SK-N-SH treated with all-trans-retinoic acid at 6 μM for 48 hours (cell line): ENCODE measurements around the gene WAC.

ENCODE experiments used
- ATAC-seq: fragments of 200-7000 bp; cut with Tn5 transposase; 3 replicates; pipeline ENCODE4 v1.9.1; 2020; ENCODE audit warnings: mild to moderate bottlenecking, moderate library complexity
- ARNTL ChIP-seq: fragments of 450-650 bp; formaldehyde crosslinking; IDR thresholded peaks from 2 replicates; pipeline ENCODE4 v1.5.0; 2020; ENCODE audit warnings: low read depth, mild to moderate bottlenecking, moderate library complexity, borderline replicate concordance
- BACH2 ChIP-seq: fragments of 250-450 bp; sonication (Bioruptor Pico); IDR thresholded peaks from 2 replicates; pipeline ENCODE4 v1.9.0; 2021; ENCODE audit warnings: mild to moderate bottlenecking, borderline replicate concordance
- ESRRG ChIP-seq: fragments of 250-450 bp; sonication (Bioruptor Pico); IDR thresholded peaks from 2 replicates; pipeline ENCODE4 v1.6.1; 2021; ENCODE audit warnings: mild to moderate bottlenecking
- GLIS3 ChIP-seq: fragments of 250-450 bp; sonication (Bioruptor Pico); IDR thresholded peaks from 2 replicates; pipeline ENCODE4 v1.5.0; 2020; ENCODE audit warnings: mild to moderate bottlenecking, moderate library complexity
- ISL1 ChIP-seq: fragments of 250-450 bp; sonication (Bioruptor Pico); IDR thresholded peaks from 2 replicates; pipeline ENCODE4 v2.1.2; 2022; ENCODE audit warnings: mild to moderate bottlenecking, moderate library complexity
- OSR1 ChIP-seq: fragments of 250-450 bp; sonication (Bioruptor Pico); IDR thresholded peaks from 2 replicates; pipeline ENCODE4 v1.8.0; 2022; ENCODE audit warnings: moderate library complexity, mild to moderate bottlenecking, inconsistent platforms
- PPARA ChIP-seq: fragments of 250-450 bp; sonication (Bioruptor Pico); IDR thresholded peaks from 2 replicates; pipeline ENCODE4 v1.5.0; 2020; ENCODE audit warnings: mild to moderate bottlenecking, borderline replicate concordance
- RARB ChIP-seq: fragments of 250-450 bp; sonication (Bioruptor Pico); IDR thresholded peaks from 2 replicates; pipeline ENCODE4 v1.8.0; 2021; ENCODE audit warnings: mild to moderate bottlenecking, moderate library complexity
- SNAI2 ChIP-seq: fragments of 250-450 bp; sonication (Bioruptor Pico); IDR thresholded peaks from 2 replicates; pipeline ENCODE4 v1.5.0; 2020; ENCODE audit warnings: mild to moderate bottlenecking, moderate library complexity
- TOX ChIP-seq: fragments of 250-450 bp; sonication (Bioruptor Pico); IDR thresholded peaks from 2 replicates; pipeline ENCODE4 v1.8.0; 2021; ENCODE audit warnings: mild to moderate bottlenecking, moderate library complexity, borderline replicate concordance
- ZFP3 ChIP-seq: fragments of 250-450 bp; sonication (Bioruptor Pico); IDR thresholded peaks from 2 replicates; pipeline ENCODE4 v1.5.0; 2020; ENCODE audit warnings: mild to moderate bottlenecking, moderate library complexity
- ZFP30 ChIP-seq: fragments of 450-650 bp; formaldehyde crosslinking; IDR thresholded peaks from 2 replicates; pipeline ENCODE4 v1.5.0; 2022; ENCODE audit warnings: mild to moderate bottlenecking, moderate library complexity
- ZNF70 ChIP-seq: fragments of 450-650 bp; formaldehyde crosslinking; IDR thresholded peaks from 2 replicates; pipeline ENCODE4 v1.5.0; 2020; ENCODE audit warnings: mild to moderate bottlenecking, moderate library complexity
- ZNF8 ChIP-seq: fragments of 450-650 bp; formaldehyde crosslinking; IDR thresholded peaks from 2 replicates; pipeline ENCODE4 v1.5.0; 2020; ENCODE audit warnings: mild to moderate bottlenecking, moderate library complexity
- TF ChIP-seq, protein P1 (sequence below): fragments of 250-450 bp; sonication (Bioruptor Pico); IDR thresholded peaks from 2 replicates; pipeline ENCODE4 v1.5.0; 2020; ENCODE audit warnings: mild to moderate bottlenecking, moderate library complexity
- TF ChIP-seq, protein P2 (sequence below): fragments of 250-450 bp; sonication (Bioruptor Pico); IDR thresholded peaks from 2 replicates; pipeline ENCODE4 v1.5.1; 2020; ENCODE audit warnings: low read depth, mild to moderate bottlenecking, moderate library complexity
- TF ChIP-seq, protein P3 (sequence below): fragments of 250-450 bp; sonication (Bioruptor Pico); IDR thresholded peaks from 2 replicates; pipeline ENCODE4 v1.8.0; 2020; ENCODE audit warnings: mild to moderate bottlenecking, moderate library complexity, borderline replicate concordance

Gene WAC

DNA sequence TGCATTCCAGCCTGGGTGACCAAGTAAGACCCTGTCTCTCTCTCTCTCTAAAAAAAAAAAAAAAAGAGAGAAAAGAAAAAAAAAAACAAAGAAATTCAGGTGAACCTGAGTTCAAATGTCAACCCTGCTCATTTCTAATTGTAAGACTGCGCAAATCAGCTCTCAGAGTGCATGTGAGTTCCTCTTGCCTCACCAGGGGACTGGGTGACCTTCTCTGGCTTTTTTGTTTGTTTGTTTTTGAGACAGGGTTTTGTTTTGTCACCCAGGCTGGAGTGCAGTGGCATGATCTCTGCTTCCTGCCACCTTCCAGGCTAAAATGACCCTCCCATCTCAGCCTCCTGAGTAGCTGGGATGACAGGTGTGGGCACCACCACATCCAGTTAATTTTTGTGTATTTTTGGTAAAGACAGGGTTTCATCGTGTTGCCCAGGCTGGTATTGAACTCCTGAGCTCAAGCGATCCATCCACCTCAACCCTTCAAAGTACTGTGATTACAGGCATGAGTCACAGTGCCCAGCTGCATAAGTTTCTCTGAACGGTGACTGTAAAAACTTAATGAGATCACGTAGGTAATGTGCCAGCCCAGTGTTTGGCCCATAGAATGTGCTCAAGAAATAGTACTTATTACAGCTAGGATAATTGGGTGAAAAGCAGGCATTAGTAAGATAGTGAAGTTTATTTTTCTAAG, 99.1 kb downstream of the WAC start (continued):
- TF ChIP-seq, protein P1, sequence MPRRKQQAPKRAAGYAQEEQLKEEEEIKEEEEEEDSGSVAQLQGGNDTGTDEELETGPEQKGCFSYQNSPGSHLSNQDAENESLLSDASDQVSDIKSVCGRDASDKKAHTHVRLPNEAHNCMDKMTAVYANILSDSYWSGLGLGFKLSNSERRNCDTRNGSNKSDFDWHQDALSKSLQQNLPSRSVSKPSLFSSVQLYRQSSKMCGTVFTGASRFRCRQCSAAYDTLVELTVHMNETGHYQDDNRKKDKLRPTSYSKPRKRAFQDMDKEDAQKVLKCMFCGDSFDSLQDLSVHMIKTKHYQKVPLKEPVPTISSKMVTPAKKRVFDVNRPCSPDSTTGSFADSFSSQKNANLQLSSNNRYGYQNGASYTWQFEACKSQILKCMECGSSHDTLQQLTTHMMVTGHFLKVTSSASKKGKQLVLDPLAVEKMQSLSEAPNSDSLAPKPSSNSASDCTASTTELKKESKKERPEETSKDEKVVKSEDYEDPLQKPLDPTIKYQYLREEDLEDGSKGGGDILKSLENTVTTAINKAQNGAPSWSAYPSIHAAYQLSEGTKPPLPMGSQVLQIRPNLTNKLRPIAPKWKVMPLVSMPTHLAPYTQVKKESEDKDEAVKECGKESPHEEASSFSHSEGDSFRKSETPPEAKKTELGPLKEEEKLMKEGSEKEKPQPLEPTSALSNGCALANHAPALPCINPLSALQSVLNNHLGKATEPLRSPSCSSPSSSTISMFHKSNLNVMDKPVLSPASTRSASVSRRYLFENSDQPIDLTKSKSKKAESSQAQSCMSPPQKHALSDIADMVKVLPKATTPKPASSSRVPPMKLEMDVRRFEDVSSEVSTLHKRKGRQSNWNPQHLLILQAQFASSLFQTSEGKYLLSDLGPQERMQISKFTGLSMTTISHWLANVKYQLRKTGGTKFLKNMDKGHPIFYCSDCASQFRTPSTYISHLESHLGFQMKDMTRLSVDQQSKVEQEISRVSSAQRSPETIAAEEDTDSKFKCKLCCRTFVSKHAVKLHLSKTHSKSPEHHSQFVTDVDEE: no peak
- no peak for TF ChIP-seq PPARA (CRISPR knock-in tag)
- TF ChIP-seq TOX (CRISPR knock-in tag): no peak
- TF ChIP-seq ZNF70 (CRISPR knock-in tag): no peak
- TF ChIP-seq ZFP3 (CRISPR knock-in tag): no peak
- TF ChIP-seq BACH2: no peak
- no peak for TF ChIP-seq RARB (CRISPR knock-in tag)
- no peak for TF ChIP-seq ZFP30 (CRISPR knock-in tag)
- no peak for TF ChIP-seq GLIS3 (CRISPR knock-in tag)

DNA sequence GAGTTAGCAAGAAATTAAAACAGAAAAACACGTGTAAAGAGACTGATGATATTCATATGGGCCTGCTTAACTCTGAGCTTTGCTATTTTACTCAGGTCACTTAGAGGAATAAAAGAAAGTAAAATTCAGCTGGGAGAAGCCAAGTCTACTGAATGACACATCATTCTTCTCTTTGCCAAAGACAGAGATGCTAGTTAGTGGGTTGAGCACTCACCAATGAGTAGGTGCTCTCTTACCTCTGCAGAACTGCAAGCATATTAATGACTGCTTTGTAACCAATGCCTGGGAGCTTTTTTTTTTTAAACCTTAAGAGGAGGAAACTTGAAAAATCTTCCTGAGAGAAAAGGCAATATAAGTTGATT, 99.6 kb downstream of the WAC start:
- TF ChIP-seq ISL1 (no peak), BACH2 (no peak), RARB (CRISPR knock-in tag) (no peak), ESRRG (CRISPR knock-in tag) (no peak)
- TF ChIP-seq, protein P2, sequence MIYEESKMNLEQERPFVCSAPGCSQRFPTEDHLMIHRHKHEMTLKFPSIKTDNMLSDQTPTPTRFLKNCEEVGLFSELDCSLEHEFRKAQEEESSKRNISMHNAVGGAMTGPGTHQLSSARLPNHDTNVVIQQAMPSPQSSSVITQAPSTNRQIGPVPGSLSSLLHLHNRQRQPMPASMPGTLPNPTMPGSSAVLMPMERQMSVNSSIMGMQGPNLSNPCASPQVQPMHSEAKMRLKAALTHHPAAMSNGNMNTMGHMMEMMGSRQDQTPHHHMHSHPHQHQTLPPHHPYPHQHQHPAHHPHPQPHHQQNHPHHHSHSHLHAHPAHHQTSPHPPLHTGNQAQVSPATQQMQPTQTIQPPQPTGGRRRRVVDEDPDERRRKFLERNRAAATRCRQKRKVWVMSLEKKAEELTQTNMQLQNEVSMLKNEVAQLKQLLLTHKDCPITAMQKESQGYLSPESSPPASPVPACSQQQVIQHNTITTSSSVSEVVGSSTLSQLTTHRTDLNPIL (CRISPR knock-in tag): no peak
- TF ChIP-seq, protein P3, sequence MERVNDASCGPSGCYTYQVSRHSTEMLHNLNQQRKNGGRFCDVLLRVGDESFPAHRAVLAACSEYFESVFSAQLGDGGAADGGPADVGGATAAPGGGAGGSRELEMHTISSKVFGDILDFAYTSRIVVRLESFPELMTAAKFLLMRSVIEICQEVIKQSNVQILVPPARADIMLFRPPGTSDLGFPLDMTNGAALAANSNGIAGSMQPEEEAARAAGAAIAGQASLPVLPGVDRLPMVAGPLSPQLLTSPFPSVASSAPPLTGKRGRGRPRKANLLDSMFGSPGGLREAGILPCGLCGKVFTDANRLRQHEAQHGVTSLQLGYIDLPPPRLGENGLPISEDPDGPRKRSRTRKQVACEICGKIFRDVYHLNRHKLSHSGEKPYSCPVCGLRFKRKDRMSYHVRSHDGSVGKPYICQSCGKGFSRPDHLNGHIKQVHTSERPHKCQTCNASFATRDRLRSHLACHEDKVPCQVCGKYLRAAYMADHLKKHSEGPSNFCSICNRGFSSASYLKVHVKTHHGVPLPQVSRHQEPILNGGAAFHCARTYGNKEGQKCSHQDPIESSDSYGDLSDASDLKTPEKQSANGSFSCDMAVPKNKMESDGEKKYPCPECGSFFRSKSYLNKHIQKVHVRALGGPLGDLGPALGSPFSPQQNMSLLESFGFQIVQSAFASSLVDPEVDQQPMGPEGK (CRISPR knock-in tag): no peak
- no peak for ATAC-seq

DNA sequence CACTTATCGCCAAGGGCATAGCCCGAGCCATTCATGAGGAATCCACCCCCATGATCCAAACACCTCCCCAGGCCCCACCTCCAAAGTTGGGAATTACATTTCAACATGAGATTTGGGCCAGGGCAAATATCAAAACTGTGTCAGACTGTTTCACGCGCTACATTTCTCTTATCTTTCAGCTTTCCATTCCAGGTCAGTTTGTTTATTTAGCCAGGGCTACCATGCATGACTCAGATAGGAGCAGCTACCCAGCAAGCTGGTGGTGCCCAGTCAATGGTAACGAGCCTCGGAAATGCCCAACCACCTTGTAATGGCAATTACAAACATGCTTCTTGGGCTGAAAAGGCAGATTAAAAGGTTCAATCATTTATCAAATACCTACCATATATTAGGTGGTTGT, 100.8 kb downstream of the WAC start:
- no peak for ATAC-seq
- TF ChIP-seq, protein P3 (CRISPR knock-in tag): no peak
- no peak for TF ChIP-seq ZNF8
- no peak for TF ChIP-seq ARNTL (CRISPR knock-in tag)
- no peak for TF ChIP-seq TOX (CRISPR knock-in tag)

DNA sequence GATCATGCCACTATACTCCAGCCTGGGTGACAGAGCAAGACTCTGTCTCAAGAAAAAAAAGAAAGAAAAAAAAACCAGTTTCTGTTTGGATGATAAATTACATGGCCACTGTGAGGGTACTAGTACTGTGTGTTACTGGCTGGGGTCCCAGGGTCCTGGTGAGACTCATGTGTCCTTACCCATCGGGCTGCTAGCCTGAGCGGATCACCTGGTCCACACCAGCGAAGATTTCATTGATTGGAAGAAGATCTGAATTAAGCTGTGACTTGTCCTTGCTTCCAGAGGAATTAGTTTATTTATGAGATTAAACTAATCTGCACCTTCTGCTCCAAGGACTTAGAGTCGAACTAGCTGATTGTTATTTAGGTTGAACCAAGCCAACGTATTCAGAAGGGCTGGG, 104.4 kb downstream of the WAC start:
- TF ChIP-seq ARNTL (CRISPR knock-in tag): no peak
- ATAC-seq: no peak

DNA sequence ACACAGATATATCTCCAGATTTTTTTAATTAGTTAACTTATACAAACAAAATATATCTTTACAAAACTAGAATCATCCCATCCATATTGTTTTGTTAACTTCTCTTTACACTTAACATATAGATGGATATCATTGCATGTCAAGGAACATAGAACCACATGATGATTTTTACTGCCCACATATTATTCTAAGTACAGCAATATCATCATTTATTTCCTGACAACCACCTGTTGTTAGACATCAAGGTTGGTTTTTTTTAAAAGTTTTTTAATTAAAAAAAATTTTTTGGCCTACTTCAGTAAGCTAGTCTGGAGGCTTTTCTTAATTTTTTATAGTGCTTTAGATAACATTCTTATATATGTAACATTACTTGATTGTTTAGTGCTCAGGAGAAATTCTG, 105.5 kb downstream of the WAC start:
- TF ChIP-seq ZNF70 (CRISPR knock-in tag) (no peak), TOX (CRISPR knock-in tag) (no peak), SNAI2 (no peak), OSR1 (CRISPR knock-in tag) (no peak), RARB (CRISPR knock-in tag) (no peak)
- TF ChIP-seq, protein P2 (CRISPR knock-in tag): no peak
- ATAC-seq: no peak
